ENCODE results near the gene CALML6.

Gene CALML6

GRCh38 chr1:1920608-1921458 lies 5.8 kb downstream of the CALML6 start:
- Histone ChIP-seq H3K36me3 (ENCODE audit: insufficient read depth, low read length) (no peaks in the 10 kb centered on the region), H3K27me3 (ENCODE audit: insufficient read depth, low read length, poor library complexity, severe bottlenecking) (no peaks in the 10 kb centered on the region), H4K20me1 (ENCODE audit: insufficient read depth, low read length, poor library complexity, severe bottlenecking) (no peaks in the 10 kb centered on the region), H3K79me2 (ENCODE audit: insufficient read depth, low read length) (no peaks in the 10 kb centered on the region), H3K9ac (ENCODE audit: low read depth, low read length, poor library complexity, severe bottlenecking) (no peak overlapping the region), H3F3A (ENCODE audit: low read depth) (no peaks in the 10 kb centered on the region), H3K4me1 (ENCODE audit: insufficient read depth, low read length, poor library complexity, severe bottlenecking) (no peaks in the 10 kb centered on the region), H2AFZ (ENCODE audit: low read length) (no peak overlapping the region), H3K9me3 (ENCODE audit: insufficient read depth, low read depth, low read length) (no peaks in the 10 kb centered on the region), H3K4me3 (ENCODE audit: low read length, poor library complexity, severe bottlenecking) (no peak overlapping the region), H3K4me2 (ENCODE audit: low read depth, low read length, poor library complexity, severe bottlenecking) (no peak overlapping the region), H3K9me2 (replicated peaks; ENCODE audit: low read depth, low read length) (no peaks in the 10 kb centered on the region)
- TF ChIP-seq EZH2phosphoT487 (IDR thresholded peaks at IDR 0.05; ENCODE audit: borderline replicate concordance) = no peak
- TF ChIP-seq, protein P1, sequence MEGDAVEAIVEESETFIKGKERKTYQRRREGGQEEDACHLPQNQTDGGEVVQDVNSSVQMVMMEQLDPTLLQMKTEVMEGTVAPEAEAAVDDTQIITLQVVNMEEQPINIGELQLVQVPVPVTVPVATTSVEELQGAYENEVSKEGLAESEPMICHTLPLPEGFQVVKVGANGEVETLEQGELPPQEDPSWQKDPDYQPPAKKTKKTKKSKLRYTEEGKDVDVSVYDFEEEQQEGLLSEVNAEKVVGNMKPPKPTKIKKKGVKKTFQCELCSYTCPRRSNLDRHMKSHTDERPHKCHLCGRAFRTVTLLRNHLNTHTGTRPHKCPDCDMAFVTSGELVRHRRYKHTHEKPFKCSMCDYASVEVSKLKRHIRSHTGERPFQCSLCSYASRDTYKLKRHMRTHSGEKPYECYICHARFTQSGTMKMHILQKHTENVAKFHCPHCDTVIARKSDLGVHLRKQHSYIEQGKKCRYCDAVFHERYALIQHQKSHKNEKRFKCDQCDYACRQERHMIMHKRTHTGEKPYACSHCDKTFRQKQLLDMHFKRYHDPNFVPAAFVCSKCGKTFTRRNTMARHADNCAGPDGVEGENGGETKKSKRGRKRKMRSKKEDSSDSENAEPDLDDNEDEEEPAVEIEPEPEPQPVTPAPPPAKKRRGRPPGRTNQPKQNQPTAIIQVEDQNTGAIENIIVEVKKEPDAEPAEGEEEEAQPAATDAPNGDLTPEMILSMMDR (conservative IDR thresholded peaks at IDR 0.05; ENCODE audit: low read length) = no peak

GRCh38 chr1:1921459-1921862 lies 6.4 kb downstream of the CALML6 start:
- H3K4me2 ChIP-seq (ENCODE audit: low read depth, low read length, poor library complexity, severe bottlenecking) = no peak overlapping the region
- no peaks in the 10 kb centered on the region for H3K27me3 ChIP-seq (ENCODE audit: insufficient read depth, low read length, poor library complexity, severe bottlenecking)
- TF ChIP-seq, protein P1 (conservative IDR thresholded peaks at IDR 0.05; ENCODE audit: low read length) = no peak
- TF ChIP-seq EZH2phosphoT487 (IDR thresholded peaks at IDR 0.05; ENCODE audit: borderline replicate concordance) = no peak
- H3K4me3 ChIP-seq (ENCODE audit: low read length, poor library complexity, severe bottlenecking) = no peak overlapping the region
- H4K20me1 ChIP-seq (ENCODE audit: insufficient read depth, low read length, poor library complexity, severe bottlenecking) = no peaks in the 10 kb centered on the region
- no peaks in the 10 kb centered on the region for H3F3A ChIP-seq (ENCODE audit: low read depth)
- no peaks in the 10 kb centered on the region for H3K36me3 ChIP-seq (ENCODE audit: insufficient read depth, low read length)
- no peaks in the 10 kb centered on the region for H3K9me2 ChIP-seq (replicated peaks; ENCODE audit: low read depth, low read length)
- H3K9ac ChIP-seq (ENCODE audit: low read depth, low read length, poor library complexity, severe bottlenecking) = no peak overlapping the region
- H3K4me1 ChIP-seq (ENCODE audit: insufficient read depth, low read length, poor library complexity, severe bottlenecking) = no peaks in the 10 kb centered on the region
- no peak overlapping the region for H2AFZ ChIP-seq (ENCODE audit: low read length)
- no peaks in the 10 kb centered on the region for H3K79me2 ChIP-seq (ENCODE audit: insufficient read depth, low read length)
- no peaks in the 10 kb centered on the region for H3K9me3 ChIP-seq (ENCODE audit: insufficient read depth, low read depth, low read length)

DNA sequence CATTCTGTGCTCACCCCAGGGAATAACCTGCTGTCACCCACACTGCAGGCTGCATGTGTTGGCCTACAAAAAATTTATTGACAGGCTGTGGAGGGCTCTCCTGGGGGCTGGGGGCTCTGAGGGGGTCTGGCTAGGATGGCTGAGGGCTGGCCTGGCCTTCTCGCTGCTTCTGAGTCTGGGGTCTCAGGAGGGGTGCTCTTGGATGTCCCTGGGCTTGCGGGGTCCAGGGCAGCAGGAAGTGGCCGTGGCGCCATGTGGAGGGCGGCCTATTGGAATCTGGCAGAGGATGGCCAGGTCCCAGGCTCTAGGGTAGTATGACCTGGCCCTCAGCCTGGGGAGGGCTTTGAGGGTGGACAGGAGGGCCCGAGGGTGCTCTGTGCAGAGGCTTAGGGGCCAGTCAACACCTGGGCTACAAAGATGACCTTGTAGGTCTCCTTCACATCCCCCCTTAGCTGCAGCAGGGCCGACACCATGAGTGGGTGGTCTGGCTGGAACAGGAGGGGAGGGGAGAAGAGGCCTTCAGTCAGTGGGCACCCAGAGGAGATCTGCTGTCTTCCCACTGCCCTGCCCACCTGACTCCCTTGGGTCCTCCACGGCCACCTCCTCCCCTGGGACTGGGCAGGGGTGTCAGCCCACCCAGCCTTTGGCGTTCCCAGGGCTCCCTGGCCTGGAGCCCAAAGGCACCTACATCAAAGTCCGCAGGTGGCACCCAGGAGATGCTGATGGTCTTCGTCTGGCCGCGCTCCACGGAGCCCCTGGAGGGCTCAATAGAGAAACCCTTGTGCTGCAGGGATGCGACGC lies 7.0 kb downstream of the CALML6 start:
- Histone ChIP-seq H3K4me2 (ENCODE audit: low read depth, low read length, poor library complexity, severe bottlenecking) (no peak overlapping the region), H3K9ac (ENCODE audit: low read depth, low read length, poor library complexity, severe bottlenecking) (no peak overlapping the region), H3K9me2 (replicated peaks; ENCODE audit: low read depth, low read length) (no peaks in the 10 kb centered on the region), H3F3A (ENCODE audit: low read depth) (no peaks in the 10 kb centered on the region), H3K4me1 (ENCODE audit: insufficient read depth, low read length, poor library complexity, severe bottlenecking) (no peaks in the 10 kb centered on the region), H3K27me3 (ENCODE audit: insufficient read depth, low read length, poor library complexity, severe bottlenecking) (no peaks in the 10 kb centered on the region), H4K20me1 (ENCODE audit: insufficient read depth, low read length, poor library complexity, severe bottlenecking) (no peaks in the 10 kb centered on the region), H3K4me3 (ENCODE audit: low read length, poor library complexity, severe bottlenecking) (no peak overlapping the region), H3K36me3 (ENCODE audit: insufficient read depth, low read length) (no peaks in the 10 kb centered on the region), H3K9me3 (ENCODE audit: insufficient read depth, low read depth, low read length) (no peaks in the 10 kb centered on the region), H2AFZ (ENCODE audit: low read length) (no peak overlapping the region), H3K79me2 (ENCODE audit: insufficient read depth, low read length) (no peaks in the 10 kb centered on the region)
- TF ChIP-seq, protein P1 (conservative IDR thresholded peaks at IDR 0.05; ENCODE audit: low read length) = no peak
- no peak for TF ChIP-seq EZH2phosphoT487 (IDR thresholded peaks at IDR 0.05; ENCODE audit: borderline replicate concordance)
